Measurements from ENCODE around the gene CCDC146.
"Not testable (repeated sequence)": the region's sequence is repeated elsewhere in the genome, so short reads cannot be mapped to it uniquely, and the experiment has no call there.

CCDC146 gene

DNA sequence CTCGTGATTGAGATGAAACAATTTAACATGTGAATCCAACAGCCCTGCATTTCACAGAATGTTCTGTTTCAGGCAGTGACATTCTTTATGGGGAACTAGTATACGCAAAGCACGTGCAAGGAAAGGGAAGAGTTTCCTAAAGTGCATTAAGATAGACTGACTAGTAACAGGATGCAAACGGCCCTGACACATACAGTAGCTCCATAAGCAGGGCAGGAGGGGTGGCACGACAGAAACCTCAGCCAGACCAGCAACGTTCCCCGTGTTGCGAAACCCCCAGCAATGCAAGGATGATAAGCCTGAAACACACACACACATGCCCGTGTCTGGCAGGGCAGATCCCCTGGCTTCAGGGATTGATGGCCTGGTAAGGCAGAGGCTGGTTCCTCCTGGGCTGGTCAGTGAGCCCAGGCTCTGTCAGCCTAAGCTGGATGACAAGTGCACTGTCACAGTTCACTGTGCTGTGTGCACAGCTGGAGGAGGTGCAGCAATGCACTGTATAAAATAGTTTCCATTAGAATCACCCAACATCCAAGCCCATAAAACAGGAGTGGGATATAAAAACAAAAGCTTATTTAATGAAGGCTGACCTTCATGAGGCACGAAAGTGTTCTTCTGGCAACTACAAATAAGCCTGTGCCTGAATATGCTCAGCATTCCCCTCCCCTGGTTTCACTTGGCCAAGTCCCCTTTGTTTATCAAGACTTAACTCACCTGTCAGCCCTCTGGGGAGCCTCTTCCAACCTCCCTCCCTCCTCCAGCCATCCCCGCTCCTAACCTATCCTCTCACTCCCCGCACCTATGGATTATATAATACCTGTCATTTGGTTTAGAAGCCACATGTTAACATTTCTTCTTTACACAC lies 204.9 kb downstream of the CCDC146 start:
- TF ChIP-seq POLR2A (IDR thresholded peaks at IDR 0.05; ENCODE audit: low read depth, low read length): no peak
- TF ChIP-seq POLR2AphosphoS5 (IDR thresholded peaks at IDR 0.05; ENCODE audit: low read depth, low read length): no peak
- no peak for TF ChIP-seq TAF1 (IDR thresholded peaks at IDR 0.05; ENCODE audit: borderline replicate concordance, low read depth, low read length)
- FAIRE-seq: no peak
- DNase-seq (ENCODE audit: insufficient read length): no peak

DNA sequence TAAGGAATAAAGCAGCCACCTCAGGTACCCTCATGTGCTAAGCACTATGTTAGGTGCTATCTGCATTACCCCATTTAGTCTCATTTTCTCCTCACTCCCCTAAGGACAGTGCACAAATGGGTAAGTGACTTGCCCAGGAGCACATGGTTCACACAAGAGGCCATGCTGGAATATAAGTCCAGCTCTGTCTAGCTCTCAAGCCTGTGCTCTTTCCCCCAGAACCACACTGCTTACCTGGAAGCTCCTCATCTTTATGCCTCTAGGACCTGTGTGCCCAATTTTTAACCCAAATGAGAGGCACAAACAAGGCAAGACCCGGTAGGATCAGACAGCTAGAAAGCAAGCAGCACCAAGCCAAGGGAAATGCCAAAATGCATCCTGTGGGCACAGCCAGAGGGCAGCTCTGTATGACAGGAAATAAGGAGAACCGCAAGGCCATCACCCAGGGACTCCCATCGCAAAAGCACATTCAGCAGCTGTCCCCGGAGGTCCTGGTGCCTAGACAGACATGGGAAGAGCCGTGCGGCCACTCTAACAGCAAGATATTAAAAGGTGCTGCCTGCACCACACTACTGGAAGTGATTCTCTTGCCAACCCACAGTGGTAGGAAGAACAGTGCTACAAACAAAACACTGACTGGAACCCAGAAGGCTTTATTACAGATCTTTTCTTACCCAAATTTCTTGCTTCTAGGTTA lies 205.7 kb downstream of the CCDC146 start:
- peak; percentile 79 for FAIRE-seq
- TF ChIP-seq TAF1 (IDR thresholded peaks at IDR 0.05; ENCODE audit: borderline replicate concordance, low read depth, low read length) (no peak), POLR2A (IDR thresholded peaks at IDR 0.05; ENCODE audit: low read depth, low read length) (no peak), POLR2AphosphoS5 (IDR thresholded peaks at IDR 0.05; ENCODE audit: low read depth, low read length) (no peak)
- DNase-seq (ENCODE audit: insufficient read length): no peak

DNA sequence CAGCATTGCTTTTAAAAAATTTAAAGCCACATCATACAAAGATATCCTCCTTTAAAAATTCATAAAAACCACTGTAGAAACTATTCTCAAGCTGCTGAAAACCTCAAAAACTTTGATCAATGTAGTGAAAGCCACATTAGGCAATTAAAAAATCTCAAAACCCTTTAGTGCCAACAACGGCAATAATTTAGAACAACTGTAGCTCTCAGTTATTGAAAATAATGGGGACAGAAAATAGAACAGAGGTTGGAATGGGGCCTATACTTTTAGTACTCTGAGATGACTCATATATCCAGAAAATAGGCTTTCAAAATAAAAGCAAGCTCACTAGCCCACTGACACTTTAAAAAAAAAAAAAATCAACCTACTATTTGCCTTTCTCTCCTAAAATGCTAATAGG lies 206.3 kb downstream of the CCDC146 start:
- TF ChIP-seq POLR2AphosphoS5 (IDR thresholded peaks at IDR 0.05; ENCODE audit: low read depth, low read length) (no peak), TAF1 (IDR thresholded peaks at IDR 0.05; ENCODE audit: borderline replicate concordance, low read depth, low read length) (no peak), POLR2A (IDR thresholded peaks at IDR 0.05; ENCODE audit: low read depth, low read length) (no peak)
- FAIRE-seq (no peak), DNase-seq (ENCODE audit: insufficient read length) (no peak)

- FAIRE-seq: peak; percentile 78
Observed at GRCh38 chr7:77329466-77330168, 207.2 kb downstream of the CCDC146 start.

GRCh38 chr7:77330169-77330882 lies 207.9 kb downstream of the CCDC146 start:
- FAIRE-seq (peak; percentile 57), DNase-seq (ENCODE audit: insufficient read length) (no peak)
- TF ChIP-seq POLR2A (IDR thresholded peaks at IDR 0.05; ENCODE audit: low read depth, low read length): no peak
- TF ChIP-seq TAF1 (IDR thresholded peaks at IDR 0.05; ENCODE audit: borderline replicate concordance, low read depth, low read length): no peak
- TF ChIP-seq POLR2AphosphoS5 (IDR thresholded peaks at IDR 0.05; ENCODE audit: low read depth, low read length): no peak

More at GRCh38 chr7:77329466-77330168, 207.2 kb downstream of the CCDC146 start:
- no peak for TF ChIP-seq POLR2A (IDR thresholded peaks at IDR 0.05; ENCODE audit: low read depth, low read length)
- no peak for TF ChIP-seq TAF1 (IDR thresholded peaks at IDR 0.05; ENCODE audit: borderline replicate concordance, low read depth, low read length)
- no peak for TF ChIP-seq POLR2AphosphoS5 (IDR thresholded peaks at IDR 0.05; ENCODE audit: low read depth, low read length)
- no peak for DNase-seq (ENCODE audit: insufficient read length)

DNA sequence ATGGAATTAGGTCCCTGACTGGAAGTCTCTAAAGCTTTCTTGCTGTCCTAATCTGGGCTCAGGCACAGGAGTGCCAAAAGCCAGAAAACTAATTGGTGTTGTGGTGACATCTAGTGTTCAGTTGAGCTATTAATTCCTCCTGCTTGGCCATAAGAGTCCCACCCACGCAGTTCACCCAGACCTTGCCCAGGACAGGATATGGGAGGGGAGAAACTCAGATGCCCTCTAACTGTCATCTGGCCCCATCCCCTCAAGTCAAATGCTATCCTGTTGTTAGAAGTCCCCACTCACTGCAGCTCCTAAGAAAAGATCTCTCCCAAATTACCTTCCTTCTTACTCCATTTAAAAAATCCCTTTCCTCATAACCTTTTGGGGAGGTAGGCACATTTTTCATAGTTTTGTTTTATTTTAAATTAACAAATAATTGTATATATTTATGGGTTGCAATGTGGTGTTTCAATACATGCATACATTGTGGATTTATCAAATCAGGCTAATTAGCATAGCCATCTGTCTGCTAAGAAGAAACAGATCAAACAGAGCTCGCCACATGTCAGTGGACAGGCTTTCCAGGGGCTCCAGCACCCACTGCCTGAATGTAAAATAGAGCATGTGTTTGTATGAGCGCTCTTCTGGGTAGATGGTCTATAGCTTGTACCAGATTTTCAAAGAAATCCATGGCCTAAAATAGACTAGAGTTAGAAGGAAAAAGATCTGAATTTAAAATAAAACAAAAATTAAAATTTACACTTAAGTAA lies 209.7 kb downstream of the CCDC146 start:
- FAIRE-seq: peak; percentile 92
- peak; percentile 58 for DNase-seq (ENCODE audit: insufficient read length)
- TF ChIP-seq POLR2A (IDR thresholded peaks at IDR 0.05; ENCODE audit: low read depth, low read length) (no peak), TAF1 (IDR thresholded peaks at IDR 0.05; ENCODE audit: borderline replicate concordance, low read depth, low read length) (no peak), POLR2AphosphoS5 (IDR thresholded peaks at IDR 0.05; ENCODE audit: low read depth, low read length) (no peak)

DNA sequence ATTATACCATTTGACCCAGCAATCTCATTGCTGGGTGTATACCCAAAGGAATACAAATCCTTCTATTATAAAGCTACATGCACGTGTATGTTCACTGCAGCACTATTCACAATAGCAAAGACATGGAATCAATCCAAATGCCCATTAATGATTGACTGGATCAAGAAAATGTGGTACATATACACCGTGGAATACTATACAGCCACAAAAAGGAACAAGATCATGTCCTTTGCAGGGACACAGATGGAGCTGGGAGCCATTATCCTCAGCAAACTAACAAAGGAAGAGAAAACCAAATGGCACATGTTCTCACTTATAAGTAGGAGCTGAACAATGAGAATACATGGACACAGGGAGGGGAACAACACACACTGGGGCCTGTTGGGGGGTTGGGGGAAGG lies 211.6 kb downstream of the CCDC146 start:
- FAIRE-seq: not testable (repeated sequence)

DNA sequence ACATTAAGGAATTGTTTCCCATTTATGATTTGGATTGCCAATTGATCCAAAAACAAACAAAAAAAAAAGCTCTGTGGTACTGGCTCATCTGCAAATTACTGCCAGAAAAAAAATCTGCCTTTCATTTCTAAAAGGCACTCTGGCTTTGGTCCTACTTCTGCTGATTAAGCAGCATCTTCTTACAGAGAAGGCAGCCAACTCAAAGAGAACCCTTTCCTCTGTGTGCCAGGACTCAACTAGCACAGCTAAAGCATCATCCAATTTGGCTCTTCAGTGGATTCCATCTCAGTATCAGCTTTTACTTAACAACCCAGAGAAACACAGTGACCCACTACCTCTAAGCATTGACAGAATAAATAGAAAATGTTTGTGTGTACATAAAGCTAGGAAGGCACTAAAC lies 213.2 kb downstream of the CCDC146 start:
- FAIRE-seq: no peak
- no peak for DNase-seq (ENCODE audit: insufficient read length)
- no peak for TF ChIP-seq TAF1 (IDR thresholded peaks at IDR 0.05; ENCODE audit: borderline replicate concordance, low read depth, low read length)
- TF ChIP-seq POLR2AphosphoS5 (IDR thresholded peaks at IDR 0.05; ENCODE audit: low read depth, low read length): no peak
- TF ChIP-seq POLR2A (IDR thresholded peaks at IDR 0.05; ENCODE audit: low read depth, low read length): no peak

More for the DNA sequence above, 211.6 kb downstream of the CCDC146 start:
- not testable (repeated sequence) for DNase-seq (ENCODE audit: insufficient read length)

DNA sequence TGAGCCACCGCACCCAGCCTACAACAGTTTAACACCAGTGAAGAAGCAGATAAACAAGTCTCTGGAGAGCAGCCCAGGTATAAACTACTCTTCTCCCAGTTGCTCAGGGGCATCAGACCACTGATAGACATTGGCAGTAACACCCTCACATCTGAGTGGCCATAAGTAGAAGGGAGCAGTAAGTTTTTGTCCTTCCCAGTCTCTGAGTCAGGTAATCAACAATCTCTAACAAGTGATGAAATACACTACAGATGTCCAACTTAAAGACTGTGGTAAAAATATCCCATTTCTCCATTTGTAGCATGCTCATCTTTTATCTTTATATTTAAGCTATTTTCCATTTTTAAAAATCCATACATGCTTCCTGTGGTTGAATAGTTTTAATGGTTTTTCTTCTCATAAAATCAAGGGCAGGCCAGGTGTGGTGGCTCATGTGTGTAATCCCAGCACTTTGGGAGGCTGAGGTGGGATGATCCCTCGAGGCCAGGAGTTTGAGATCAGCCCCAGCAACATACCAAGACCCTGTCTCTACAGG lies 215.1 kb downstream of the CCDC146 start:
- DNase-seq (ENCODE audit: insufficient read length) (no peak), FAIRE-seq (no peak)
- TF ChIP-seq TAF1 (IDR thresholded peaks at IDR 0.05; ENCODE audit: borderline replicate concordance, low read depth, low read length): no peak
- no peak for TF ChIP-seq POLR2AphosphoS5 (IDR thresholded peaks at IDR 0.05; ENCODE audit: low read depth, low read length)
- no peak for TF ChIP-seq POLR2A (IDR thresholded peaks at IDR 0.05; ENCODE audit: low read depth, low read length)

GRCh38 chr7:77338260-77338659 lies 215.8 kb downstream of the CCDC146 start:
- TF ChIP-seq POLR2AphosphoS5 (IDR thresholded peaks at IDR 0.05; ENCODE audit: low read depth, low read length): no peak
- no peak for TF ChIP-seq TAF1 (IDR thresholded peaks at IDR 0.05; ENCODE audit: borderline replicate concordance, low read depth, low read length)
- no peak for TF ChIP-seq POLR2A (IDR thresholded peaks at IDR 0.05; ENCODE audit: low read depth, low read length)
- DNase-seq (ENCODE audit: insufficient read length): no peak
- FAIRE-seq: no peak

Data from GM12892 (cell line).